Measurements from ENCODE around the gene CASKIN2. TPM values are rescaled to one million over a fixed set of nuclear protein-coding genes. Genes with fewer than 3 reads are reported as not detected.

CASKIN2 gene
- total and polyA plus RNA-seq, 2 of the 4 experiments (the other 2 are of a cell fraction) = 2.9 to 6.9 TPM

DNA sequence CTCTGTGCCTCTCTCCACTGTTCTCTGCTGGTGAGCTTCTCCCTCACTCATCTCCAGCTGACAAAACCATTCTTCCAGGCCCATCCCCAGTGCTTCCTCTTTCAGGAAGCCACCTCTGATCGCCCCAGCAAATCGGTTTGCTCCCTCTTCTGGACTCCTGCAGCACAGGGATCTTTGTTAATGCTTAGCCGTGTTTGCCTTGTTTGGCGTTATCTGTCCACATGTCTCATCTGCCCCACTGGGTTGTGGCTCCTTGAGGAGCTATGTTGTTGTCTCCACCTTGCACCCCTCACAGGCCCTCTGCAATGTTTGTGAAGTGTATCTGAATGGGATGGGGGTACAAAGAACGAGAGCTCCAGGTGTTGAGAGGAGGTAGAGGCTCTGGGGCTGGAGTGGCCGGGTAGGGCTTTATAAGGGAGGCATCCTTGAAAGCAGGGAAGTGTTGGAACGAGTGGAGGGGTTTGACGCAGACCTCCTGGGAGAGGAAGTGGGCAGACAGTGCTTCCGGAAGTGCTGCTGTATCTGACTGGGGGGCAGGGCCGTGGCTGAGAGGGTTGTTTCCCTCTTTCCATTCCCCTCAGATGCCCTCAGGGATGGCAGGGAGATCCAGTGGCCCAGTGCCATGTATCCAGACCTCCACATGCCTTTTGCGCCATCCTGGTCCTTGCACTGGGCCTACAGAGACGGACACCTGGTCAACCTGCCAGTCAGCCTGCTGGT lies 27.8 kb downstream of the CASKIN2 start:
- Histone ChIP-seq H3K27me3 (ENCODE audit: control insufficient read depth, insufficient read depth, low read length) (no peaks in the 10 kb centered on the region), H3K79me1 (ENCODE audit: low read depth in 1 of 2, low read length in 2 of 2) (peaks cover 3 to 20% of the 10 kb centered on the region in 2 experiments), H2BK15ac (ENCODE audit: low read depth, low read length) (no peak overlapping the region), H4K20me1 (ENCODE audit: insufficient read depth, low read length) (peaks cover 10% of the 10 kb centered on the region), H3K23ac (ENCODE audit: low read depth, low read length) (no peak overlapping the region), H3K4me1 (ENCODE audit: control insufficient read depth, insufficient read depth, low read length) (no peaks in the 10 kb centered on the region), H2AFZ (replicated peaks; ENCODE audit: low read length, poor library complexity) (peak overlapping the region; percentile 58), H3K4ac (ENCODE audit: low read depth, low read length) (no peak overlapping the region), H3K14ac (replicated peaks; ENCODE audit: low read depth, low read length) (no peak overlapping the region), H2BK5ac (ENCODE audit: low read depth, low read length, poor library complexity, severe bottlenecking) (no peak overlapping the region), H2BK20ac (ENCODE audit: low read depth, low read length) (no peak overlapping the region), H2BK120ac (ENCODE audit: low read depth, low read length) (no peak overlapping the region), H3K9me3 (ENCODE audit: control insufficient read depth, insufficient read depth, low read length) (no peaks in the 10 kb centered on the region), H2AK5ac (ENCODE audit: low read depth, low read length) (no peak overlapping the region), H3K4me2 (ENCODE audit: low read depth, low read length) (no peak overlapping the region), H3K4me3 (ENCODE audit: insufficient read depth, low read depth, low read length) (no peak overlapping the region), H2AK9ac (replicated peaks; ENCODE audit: low read depth, low read length, poor library complexity) (peak overlapping the region; percentile 65), H3K9me1 (ENCODE audit: insufficient read depth, low read length) (peaks cover 7% of the 10 kb centered on the region), H4K8ac (ENCODE audit: low read depth in 2 of 2, low read length in 2 of 2) (no peak overlapping the region), H4K91ac (ENCODE audit: insufficient read depth, low read depth, low read length) (no peak overlapping the region), H4K5ac (ENCODE audit: low read depth, low read length) (no peak overlapping the region), H3K18ac (ENCODE audit: low read depth, low read length) (no peak overlapping the region), H3K9ac (ENCODE audit: low read depth, low read length) (no peak overlapping the region), H3K36me3 (ENCODE audit: control insufficient read depth, insufficient read depth, low read length) (peaks cover 10% of the 10 kb centered on the region; the same call in 1 of the 2 replicates), H3K56ac (ENCODE audit: extremely low read depth, insufficient read depth, low read length) (no peak overlapping the region), H3K27ac (ENCODE audit: insufficient read depth, low read length) (no peak overlapping the region)
- intact Hi-C loops (cut with micrococcal nuclease) = no loop called here
- DNase-seq (no peak), ATAC-seq (ENCODE audit: low read depth) (no peak)
- ChIA-PET POLR2A (ENCODE audit: unreplicated experiment) (no interaction called here), CTCF (interaction anchor here (0.6 kb wide), 1 partner anchor 165 kb away, joined by 5 read pairs; no protein-coding TSS in a partner anchor)
- dilution Hi-C loops (cut with HindIII; ENCODE audit: low sequenced_read_pairs, unreplicated experiment) = no loop called here
- no peak for TF ChIP-seq MXI1 (IDR thresholded peaks at IDR 0.05; ENCODE audit: borderline replicate concordance, low read depth, low read length)
- TF ChIP-seq, protein P1, sequence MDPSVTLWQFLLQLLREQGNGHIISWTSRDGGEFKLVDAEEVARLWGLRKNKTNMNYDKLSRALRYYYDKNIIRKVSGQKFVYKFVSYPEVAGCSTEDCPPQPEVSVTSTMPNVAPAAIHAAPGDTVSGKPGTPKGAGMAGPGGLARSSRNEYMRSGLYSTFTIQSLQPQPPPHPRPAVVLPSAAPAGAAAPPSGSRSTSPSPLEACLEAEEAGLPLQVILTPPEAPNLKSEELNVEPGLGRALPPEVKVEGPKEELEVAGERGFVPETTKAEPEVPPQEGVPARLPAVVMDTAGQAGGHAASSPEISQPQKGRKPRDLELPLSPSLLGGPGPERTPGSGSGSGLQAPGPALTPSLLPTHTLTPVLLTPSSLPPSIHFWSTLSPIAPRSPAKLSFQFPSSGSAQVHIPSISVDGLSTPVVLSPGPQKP (IDR thresholded peaks at IDR 0.05; ENCODE audit: borderline replicate concordance, low read depth, low read length) = no peak
- TF ChIP-seq, protein P2, sequence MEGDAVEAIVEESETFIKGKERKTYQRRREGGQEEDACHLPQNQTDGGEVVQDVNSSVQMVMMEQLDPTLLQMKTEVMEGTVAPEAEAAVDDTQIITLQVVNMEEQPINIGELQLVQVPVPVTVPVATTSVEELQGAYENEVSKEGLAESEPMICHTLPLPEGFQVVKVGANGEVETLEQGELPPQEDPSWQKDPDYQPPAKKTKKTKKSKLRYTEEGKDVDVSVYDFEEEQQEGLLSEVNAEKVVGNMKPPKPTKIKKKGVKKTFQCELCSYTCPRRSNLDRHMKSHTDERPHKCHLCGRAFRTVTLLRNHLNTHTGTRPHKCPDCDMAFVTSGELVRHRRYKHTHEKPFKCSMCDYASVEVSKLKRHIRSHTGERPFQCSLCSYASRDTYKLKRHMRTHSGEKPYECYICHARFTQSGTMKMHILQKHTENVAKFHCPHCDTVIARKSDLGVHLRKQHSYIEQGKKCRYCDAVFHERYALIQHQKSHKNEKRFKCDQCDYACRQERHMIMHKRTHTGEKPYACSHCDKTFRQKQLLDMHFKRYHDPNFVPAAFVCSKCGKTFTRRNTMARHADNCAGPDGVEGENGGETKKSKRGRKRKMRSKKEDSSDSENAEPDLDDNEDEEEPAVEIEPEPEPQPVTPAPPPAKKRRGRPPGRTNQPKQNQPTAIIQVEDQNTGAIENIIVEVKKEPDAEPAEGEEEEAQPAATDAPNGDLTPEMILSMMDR (conservative IDR thresholded peaks at IDR 0.05; ENCODE audit: low read depth, low read length) = peak; percentile 12; the same call in 1 of the 2 replicates
- no peak; the same call in 1 of the 2 replicates for TF ChIP-seq RAD21 (IDR thresholded peaks at IDR 0.05; ENCODE audit: low read length)
- TF ChIP-seq CEBPB (IDR thresholded peaks at IDR 0.05; ENCODE audit: low read depth, low read length) = no peak
- TF ChIP-seq, protein P3, sequence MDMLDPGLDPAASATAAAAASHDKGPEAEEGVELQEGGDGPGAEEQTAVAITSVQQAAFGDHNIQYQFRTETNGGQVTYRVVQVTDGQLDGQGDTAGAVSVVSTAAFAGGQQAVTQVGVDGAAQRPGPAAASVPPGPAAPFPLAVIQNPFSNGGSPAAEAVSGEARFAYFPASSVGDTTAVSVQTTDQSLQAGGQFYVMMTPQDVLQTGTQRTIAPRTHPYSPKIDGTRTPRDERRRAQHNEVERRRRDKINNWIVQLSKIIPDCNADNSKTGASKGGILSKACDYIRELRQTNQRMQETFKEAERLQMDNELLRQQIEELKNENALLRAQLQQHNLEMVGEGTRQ (IDR thresholded peaks at IDR 0.05; ENCODE audit: low read depth, low read length) = no peak
- TF ChIP-seq FOS (IDR thresholded peaks at IDR 0.05; ENCODE audit: low read depth, low read length) = no peak
- BruUV-seq (replicated peaks) = no TSS peak
- 77% methylated on average over 6 of the region's 12 CpGs; no CpG with 5 or more reads in 1 of the 2 experiments for WGBS, 2 experiments (ENCODE audit: extremely low coverage in 2 of 2, insufficient read length in 1 of 2)
- in situ Hi-C loops (cut with MboI; ENCODE audit: low sequenced_read_pairs) = no loop called here

Data from IMR-90 (cell line).